ENCODE results near the gene DQX1.

DQX1 gene

GRCh38 chr2:74554820-74555531 is 28.9 kb upstream of the DQX1 start:
- DNase-seq (ENCODE audit: low read depth), result no peak

DNA sequence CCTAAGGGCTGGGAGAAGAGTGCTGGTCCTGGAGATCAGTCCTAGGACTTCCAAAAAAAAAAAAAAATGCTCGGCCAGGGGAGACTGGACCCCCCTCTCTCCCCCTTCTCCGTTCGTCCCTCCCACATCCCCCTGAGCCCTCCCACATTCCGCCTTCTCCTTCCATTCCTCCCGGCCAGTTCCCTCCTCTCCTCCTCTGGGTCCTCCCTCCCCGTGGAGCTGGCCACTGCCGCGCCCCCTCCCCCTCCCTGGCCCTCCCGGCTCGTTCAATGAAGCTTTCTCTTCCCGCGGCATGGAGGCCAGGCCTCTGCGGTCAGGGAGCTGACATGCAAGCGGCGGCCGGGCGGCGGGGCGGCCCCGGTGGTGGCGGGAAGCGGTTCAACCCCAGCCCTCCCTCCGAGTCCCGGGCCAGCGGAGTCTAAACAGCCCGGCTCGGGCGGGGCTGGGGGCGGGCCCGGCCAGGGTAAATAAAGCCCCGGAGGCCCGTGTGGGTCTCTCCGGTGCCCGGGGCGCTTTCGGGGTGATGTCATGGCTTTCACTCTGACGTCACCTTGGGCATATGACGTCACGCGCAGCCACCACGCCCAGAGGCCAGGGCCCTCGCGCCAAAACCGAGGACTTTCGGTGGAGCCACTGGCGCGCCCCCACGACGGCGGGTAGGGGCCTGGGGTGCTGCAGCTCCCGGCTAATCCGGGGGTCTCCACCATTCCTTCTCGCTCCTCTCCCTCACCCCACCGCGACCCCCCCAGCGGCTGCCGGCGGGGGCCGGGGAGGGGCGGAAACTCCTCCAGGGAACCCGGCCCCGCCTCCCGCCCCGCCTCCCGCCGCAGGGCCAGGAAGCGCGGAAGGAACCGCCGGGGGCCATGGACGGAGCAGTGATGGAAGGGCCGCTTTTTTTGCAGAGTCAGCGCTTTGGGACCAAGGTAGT is 28.1 kb upstream of the DQX1 start, which contains the start of the genes DOK1 and LOXL3:
Gene DOK1, plus strand, starts transcription at position 829 of the 928 bp plus-strand sequence. Its CDS starts 35 bp downstream, at position 864.
Gene LOXL3, minus strand, starts transcription at position 51 of the 928 bp plus-strand sequence. CDS start 1,308 bp downstream, outside the sequence.
- peak; percentile 74 for DNase-seq (ENCODE audit: low read depth)

- DNase-seq (ENCODE audit: low read depth), result no peak
Observed at GRCh38 chr2:74552914-74553811, 27.1 kb upstream of the DQX1 start.

- DNase-seq (ENCODE audit: low read depth), result no peak
Observed at GRCh38 chr2:74551942-74552913, 26.2 kb upstream of the DQX1 start.

DNA sequence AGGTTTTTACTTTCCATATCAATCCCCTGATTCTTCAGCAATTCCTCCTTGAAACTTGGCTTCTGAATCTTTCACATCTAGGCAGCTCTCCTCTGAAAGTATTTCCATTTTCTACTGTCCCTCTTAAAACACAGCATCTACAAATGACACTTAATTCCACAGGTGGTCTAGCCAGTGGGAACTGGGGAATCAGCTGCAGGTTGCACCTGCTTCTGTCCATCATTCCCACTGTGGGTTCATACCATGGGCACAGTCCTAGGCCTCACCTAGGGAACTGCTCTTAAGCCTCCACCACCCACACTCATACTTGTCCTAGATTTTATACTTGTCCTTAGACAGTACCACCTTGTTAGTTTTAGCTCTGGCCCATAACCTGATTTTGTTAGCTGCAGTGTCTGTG is 25.5 kb upstream of the DQX1 start:
- DNase-seq (ENCODE audit: low read depth), result no peak

GRCh38 chr2:74550231-74550630 is 24.2 kb upstream of the DQX1 start:
- no peak for DNase-seq (ENCODE audit: low read depth)

DNA sequence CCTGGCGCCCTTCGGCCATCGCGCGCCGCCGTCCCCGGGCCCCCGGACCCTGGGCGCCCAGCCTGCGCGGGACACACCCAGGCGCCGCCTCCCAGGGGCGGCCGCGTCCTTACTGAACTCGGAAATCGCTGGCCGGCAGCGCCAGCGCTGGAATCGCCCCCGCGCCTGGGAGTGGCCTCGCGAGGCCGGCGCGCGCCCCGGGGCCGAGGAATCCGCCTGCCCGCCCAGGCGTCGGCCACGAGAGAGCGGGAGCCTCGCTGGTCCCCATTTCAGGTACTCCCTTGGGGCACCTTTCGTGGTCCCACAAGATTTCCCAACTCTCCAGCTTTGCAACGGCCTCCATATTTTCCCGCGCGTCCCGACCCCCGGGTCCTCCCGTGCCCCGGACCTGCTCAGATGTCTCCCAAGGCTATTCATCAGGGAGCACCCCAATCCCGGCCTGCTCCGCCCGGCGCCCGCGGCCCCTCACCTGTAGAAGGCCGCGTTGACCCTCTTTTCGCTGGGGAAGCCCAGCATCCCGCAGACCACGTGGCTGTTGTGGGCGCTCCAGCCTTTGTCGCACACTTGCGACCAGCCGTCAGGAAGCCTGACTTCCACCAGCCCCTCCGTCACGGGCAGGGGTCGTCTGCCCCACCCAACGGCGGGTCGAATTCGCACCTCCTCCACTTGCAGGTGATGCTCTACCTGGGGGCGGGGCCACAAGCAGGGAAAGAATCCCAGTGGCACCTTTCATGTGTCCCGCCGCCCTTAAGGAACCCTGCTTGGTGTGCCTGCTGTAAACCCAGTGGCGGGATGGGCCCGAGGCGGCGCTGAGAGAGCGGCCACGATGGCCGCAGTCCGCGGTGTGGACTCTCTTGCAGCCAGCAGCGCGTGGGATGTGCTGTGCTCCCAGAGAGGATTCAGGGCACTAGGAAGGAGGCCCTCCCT is 23.1 kb upstream of the DQX1 start:
- DNase-seq (ENCODE audit: low read depth), result no peak

DNA sequence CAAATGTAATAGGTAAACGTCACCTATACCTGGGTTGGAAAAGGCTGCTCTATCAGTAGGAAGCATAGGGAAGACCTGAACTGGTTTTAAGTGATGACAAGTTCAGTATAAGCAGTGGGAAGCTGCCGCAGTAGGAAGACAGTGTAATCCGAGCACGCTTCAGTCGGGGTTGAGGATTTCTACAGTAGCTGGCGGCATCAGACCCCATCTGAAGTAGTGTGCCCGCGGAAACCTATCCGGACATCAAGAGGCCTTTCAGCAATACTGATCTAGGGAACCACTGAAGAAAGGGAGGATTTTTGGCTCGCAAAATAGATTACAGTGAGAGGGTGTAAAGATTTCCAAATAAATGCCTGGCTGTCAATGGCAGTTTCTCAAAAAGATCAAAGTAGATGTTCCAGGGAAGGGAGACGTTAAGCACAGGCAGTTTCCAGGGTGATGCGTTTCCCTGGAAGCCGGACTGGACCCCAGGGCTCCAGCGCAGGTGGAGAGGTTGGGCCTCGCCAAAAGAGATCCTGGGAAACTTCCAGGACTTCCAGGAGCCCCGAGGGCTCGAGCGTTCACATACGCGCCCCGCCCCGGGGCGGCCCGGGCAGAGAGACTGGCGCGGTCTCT is 22.4 kb upstream of the DQX1 start:
- no peak for DNase-seq (ENCODE audit: low read depth)

DNA sequence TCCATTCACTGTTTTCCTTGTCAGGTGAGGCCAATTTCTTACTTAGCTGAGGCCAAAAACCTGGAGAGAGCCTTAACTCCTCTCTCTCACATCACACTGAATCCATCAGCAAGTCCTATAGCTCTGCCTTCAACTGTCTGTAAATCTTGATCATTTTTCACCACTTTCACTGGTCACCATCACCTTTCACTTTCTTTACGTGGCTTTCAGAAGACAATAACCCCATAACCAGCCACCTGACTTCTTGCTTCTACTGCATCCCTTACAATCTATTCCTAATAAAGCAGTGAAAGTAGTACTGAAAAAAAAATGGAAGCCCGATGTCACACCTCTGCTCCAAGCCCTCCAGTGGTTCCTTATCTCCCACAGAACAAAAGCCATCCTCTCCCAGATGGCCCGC is 20.0 kb upstream of the DQX1 start:
- no peak for DNase-seq (ENCODE audit: low read depth)

- no peak for DNase-seq (ENCODE audit: low read depth)
Observed at GRCh38 chr2:74544634-74545033, 18.6 kb upstream of the DQX1 start.

DNA sequence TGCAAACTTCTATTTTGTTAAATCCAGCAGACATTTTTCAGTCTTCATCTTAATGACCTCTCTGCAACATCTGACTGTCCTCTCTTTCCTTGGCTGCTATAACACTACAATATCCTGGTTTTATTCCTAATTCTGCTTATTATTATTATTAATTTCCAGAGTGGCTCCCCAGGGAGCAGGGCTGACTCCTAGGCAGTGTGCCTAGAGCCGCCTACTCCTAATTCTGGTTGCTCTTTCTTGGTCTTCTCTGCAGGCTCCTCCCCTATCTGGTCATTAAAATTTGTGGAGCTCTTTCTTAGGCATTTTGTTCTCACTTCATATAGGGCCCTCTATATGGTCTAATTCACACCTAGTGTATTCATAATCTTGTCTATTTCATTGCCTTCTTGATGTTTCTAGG is 16.9 kb upstream of the DQX1 start:
- no peak for DNase-seq (ENCODE audit: low read depth)

- no peak for DNase-seq (ENCODE audit: low read depth)
Observed at GRCh38 chr2:74540291-74540690, 14.3 kb upstream of the DQX1 start.

- DNase-seq (ENCODE audit: low read depth), result no peak
Observed at GRCh38 chr2:74538881-74539339, 12.9 kb upstream of the DQX1 start.

DNA sequence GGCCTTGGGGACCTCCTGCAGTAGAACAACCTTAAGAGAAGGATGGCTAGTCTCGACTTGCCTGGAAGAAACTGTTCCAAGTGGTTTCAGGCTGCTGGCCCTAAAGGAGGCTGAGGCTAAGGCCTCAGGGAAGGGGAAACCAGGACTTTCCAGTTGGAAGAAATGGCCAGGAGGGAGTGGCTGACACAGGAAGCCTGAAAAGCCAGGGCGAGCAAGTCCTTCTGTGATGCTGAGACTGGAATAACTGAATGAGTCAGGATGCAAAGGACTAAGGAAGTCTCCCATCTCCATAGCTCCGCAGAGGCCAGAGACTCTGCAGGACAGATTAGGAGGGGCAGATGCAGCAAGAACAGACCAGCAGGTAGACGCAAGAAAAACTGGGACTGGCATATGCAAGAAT is 11.1 kb upstream of the DQX1 start:
- DNase-seq (ENCODE audit: low read depth), result no peak

DNA sequence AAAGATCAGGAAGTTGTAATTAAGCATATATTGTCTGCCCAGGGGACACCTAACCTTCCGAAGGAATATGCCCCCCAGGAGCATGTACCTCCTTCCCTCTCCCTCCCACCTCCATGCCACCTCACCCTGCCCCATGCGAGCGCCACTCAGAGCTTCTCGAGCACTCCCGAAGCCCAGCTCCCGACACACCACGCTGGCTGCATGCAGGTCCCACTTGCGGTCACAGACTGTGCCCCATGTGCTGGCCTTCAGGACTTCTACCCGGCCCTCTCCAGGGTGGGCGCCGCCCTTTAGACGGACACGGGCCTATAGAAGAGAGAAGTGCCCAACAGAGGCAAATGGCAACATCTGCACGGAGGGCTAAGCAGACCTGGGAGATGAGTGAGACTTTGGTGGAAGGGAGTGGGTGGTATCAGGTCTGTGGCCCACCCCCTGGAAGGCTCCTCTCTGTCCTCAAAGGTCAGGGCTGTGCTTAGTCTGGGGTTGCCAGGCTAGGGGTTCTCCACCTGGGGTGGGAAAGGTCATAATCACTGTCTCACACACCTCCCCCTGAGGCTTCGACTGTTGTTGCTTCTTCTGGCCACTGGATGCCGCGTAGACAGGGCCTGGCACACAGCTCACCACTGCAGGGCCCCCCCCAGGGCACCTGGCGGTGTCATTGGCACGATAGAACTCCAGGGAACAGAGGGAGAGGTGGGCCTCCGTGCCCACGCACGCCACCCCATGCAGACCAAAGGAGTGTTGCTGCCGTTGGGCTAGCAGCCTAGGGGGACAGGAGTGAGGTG is 10.3 kb upstream of the DQX1 start:
- no peak for DNase-seq (ENCODE audit: low read depth)

DNA sequence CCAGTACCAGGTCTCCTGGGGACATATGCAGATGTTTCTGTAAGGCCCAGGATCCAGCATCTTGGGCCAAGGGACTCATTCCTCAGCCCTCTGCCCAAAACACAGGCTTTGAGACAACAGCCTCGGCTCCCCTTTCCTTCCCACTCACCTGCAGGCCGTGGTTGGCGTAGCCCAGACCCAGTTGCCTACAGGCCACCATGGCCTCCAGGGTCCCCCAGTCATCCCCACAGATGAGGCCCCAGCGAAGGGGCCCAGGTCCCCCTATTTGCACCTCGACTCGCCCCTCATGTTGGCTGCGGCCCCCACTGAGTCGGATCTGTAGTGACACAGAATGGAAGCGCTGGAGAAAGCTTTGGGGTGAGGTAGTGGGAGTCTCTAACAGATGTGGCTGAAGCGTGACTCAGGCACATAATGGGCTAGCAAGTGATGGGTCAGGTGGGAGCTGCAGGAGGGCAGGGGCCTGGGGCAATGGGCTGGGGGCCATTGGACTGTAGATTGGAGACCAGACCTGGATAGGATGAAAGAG is 9.5 kb upstream of the DQX1 start:
- DNase-seq (ENCODE audit: low read depth), result no peak

GRCh38 chr2:74534411-74534810 is 8.4 kb upstream of the DQX1 start:
- no peak for DNase-seq (ENCODE audit: low read depth)

DNA sequence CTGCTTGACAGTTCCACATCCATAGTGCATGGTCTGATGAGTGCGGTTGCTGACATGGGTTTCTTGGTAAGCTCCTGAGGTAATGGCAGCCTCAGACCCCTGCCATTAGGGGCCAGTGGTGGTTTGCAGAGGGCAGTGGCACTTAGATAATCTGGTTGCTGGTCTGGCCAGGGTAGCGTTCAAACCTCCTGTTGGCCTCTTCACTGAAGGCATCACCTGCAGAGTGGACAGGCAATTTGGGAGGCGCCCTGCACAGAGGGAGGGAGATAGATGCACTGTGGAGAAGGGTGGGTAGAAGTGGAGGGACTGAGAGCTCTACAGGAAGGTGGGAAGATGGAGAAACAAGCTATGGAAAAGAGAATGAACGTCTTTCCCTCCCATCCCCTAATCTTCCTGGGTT is 7.4 kb upstream of the DQX1 start:
- no peak for DNase-seq (ENCODE audit: low read depth)
